GM12892 (cell line): Measurements from ENCODE around the gene SPAG8.

ENCODE experiments used
- POLR2AphosphoS5 ChIP-seq: IDR thresholded peaks from 2 replicates; pipeline ENCODE4 v1.6.1; 2011; ENCODE audit warnings: low read depth, low read length, control low read depth
- TAF1 ChIP-seq: IDR thresholded peaks from 2 replicates; pipeline ENCODE4 v1.6.1; 2011; ENCODE audit warnings: low read depth, mild to moderate bottlenecking, control low read depth, low read length, borderline replicate concordance

GRCh38 chr9:35760651-35761050 lies 51.4 kb downstream of the SPAG8 start:
- TF ChIP-seq TAF1, result no peak
- TF ChIP-seq POLR2AphosphoS5, result no peak
